HL-60/S4 treated with retinoic acid at 250 ng/mL for 4 days and 3 days (cell line): Measurements from ENCODE around the gene MAST4.

Experiments used
- in situ Hi-C: fragments of 300-500 bp; cut with MboI; formaldehyde crosslinking; loops from 2 replicates; pipeline ENCODE4 v1.7.0; 2022; ENCODE audit warnings: low sequenced_read_pairs

Gene MAST4

GRCh38 chr5:67142816-67143215 lies 546.6 kb downstream of the MAST4 start:
- in situ Hi-C loops, result no loop called here

GRCh38 chr5:67143549-67143948 lies 547.4 kb downstream of the MAST4 start:
- in situ Hi-C loops, result no loop called here

DNA sequence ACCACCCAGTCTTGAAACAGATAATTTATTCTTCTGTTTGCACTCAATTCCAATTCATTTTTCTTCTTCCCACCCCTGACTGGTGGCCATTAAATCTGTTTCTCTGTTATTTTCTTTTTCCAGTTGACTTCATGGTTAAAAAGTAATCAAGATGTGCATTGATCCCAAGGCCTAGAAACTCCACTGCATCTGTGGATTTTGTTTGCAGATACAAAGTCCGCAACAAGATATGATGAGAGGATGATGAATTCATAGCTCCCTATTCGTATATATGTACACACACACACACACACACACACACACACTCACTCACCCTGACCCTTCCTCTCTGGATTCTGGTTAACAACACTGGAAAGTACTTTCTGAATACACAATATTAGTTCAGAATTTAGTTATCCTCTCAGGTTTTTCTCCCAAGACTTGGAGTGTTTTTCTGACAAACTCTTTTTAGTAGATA lies 548.0 kb downstream of the MAST4 start:
- in situ Hi-C loops, result no loop called here

DNA sequence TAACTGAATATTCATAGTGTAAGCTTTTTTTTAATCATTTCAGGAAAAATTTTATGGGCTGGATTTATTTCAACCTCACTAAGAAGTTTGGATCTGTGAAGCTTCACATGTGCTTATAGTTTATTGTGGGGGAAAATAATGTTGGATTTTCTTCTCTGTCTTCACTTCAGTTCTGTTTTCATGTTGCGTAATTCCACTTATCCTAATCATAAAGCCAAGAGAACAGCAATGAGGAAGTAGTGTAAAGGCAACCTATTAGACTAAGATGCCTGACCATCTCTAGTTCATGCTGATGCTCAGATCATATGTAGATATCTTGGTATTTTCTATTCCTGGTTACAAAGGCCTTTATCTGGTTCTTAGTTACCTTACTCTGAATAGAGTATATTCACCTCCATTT lies 550.4 kb downstream of the MAST4 start:
- in situ Hi-C loops, result no loop called here

- in situ Hi-C loops, result no loop called here
Measured at GRCh38 chr5:67146981-67147380, 550.8 kb downstream of the MAST4 start.

GRCh38 chr5:67147760-67148159 lies 551.6 kb downstream of the MAST4 start:
- in situ Hi-C loops, result no loop called here

DNA sequence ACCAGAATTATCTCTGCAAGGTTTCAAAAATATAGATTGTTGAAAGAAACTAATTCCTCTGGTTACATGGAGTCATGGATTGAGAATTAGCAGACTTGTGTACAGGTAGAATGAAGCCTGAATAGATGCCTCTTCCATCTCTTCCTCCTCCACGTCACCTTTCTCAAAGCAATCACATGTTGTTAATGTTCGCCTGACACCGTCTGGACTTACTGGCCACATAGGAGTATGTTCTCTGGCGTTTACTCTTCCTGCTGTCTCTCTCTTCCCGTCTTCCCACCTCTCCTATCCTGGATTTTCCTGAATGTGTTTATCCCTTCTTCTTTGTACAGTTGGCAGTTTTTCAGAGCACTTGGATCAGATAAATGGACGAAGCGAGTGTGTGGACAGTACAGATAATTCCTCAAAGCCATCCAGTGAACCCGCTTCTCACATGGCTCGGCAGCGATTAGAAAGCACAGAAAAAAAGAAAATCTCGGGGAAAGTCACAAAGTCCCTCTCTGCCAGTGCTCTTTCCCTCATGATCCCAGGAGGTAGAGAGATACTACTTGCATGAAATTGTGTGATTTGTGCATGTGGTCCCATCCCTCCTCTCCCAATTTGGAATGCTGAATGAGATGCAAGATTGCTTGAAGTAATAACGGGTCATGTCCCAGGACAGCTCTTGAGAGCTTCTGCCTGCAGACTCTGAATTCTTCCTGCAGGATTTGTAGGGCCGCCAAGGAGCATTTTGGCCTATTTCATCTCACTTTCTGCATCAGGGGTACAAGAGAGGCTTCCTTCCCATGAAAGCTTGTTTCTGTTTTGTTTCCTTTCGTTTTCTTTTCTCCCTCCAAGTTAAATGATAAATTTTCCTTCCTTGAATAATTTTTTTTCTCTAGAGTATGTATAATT lies 553.1 kb downstream of the MAST4 start:
- in situ Hi-C loops, result no loop called here

DNA sequence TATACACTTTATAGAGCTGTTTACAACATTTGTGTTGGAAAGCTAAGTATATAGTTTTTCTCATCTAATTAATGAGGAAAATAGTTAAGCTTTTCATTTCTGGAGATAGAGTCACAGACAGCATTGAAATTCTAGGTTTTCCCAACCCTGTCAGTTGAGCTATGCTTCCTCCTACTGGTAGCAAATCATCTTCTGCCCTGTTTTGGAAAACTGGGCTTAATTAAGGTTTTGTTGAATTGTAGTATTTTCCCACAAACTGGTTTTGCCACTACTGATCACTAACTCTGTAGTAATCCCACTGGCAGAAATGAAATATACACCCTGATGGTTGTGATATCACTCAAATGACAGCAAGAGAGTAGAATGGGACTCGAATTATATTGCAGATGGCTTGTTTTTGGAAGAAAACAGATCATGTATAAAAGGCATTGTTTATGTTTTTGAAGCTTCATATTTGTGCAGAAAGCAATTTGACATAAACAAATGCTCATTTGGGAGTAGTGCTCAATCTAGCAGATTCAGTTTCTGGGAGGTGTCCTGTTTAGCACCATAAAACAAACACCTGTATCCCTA lies 553.8 kb downstream of the MAST4 start:
- in situ Hi-C loops, result loop anchor here (10.0 kb wide), 1 partner anchor 55 kb away; no protein-coding TSS in a partner anchor

GRCh38 chr5:67152400-67152799 lies 556.2 kb downstream of the MAST4 start:
- in situ Hi-C loops, result loop anchor here (10.0 kb wide), 1 partner anchor 52 kb away; no protein-coding TSS in a partner anchor

DNA sequence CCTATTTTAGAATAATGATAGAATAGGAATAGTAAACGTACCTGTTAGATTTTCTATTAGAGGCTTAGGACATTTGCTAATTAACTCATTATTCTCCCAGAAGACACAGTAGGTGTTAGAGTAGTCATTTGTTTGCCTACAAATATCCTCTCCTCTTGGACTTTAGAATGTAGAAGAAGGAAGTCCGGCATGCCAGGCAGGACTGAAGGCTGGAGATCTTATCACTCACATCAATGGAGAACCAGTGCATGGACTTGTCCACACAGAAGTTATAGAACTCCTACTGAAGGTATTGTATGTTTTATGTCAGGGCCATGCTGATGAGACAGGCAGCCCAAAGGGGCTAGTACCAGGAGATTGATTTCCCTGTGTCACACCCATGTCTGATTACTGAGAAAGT lies 557.1 kb downstream of the MAST4 start:
- in situ Hi-C loops, result loop anchor here (10.0 kb wide), 1 partner anchor 52 kb away; no protein-coding TSS in a partner anchor

DNA sequence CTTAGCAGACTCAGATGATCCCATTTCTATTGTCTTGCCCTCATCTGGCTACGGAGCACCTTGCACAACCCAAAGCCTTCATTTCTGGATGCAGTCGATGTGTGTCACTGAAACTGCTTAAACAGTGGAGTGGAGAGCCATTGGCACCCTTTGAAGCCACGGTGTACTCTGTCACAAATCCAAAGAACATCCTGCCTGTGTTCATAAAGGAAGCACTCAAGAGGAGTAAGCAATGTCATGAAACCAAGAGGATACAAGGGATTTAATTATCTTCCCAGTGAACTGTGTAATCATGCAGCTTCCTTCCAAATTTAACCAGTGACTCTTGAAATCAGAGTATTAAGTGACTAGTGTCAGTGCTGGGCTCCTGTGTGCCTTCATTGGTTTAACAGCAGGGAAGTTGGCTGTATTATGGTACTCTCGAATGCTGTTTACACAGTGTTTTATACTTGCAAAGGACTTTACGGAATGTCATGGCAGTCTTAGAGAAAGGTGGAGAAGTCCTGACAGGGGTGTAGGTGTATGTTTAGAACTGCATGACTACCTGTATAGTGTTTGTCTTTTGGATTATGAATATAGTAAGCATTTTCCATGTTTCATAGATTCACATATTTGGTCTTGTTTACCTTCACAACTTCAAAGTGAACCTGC lies 558.5 kb downstream of the MAST4 start:
- in situ Hi-C loops, result loop anchor here (10.0 kb wide), 1 partner anchor 50 kb away; no protein-coding TSS in a partner anchor

DNA sequence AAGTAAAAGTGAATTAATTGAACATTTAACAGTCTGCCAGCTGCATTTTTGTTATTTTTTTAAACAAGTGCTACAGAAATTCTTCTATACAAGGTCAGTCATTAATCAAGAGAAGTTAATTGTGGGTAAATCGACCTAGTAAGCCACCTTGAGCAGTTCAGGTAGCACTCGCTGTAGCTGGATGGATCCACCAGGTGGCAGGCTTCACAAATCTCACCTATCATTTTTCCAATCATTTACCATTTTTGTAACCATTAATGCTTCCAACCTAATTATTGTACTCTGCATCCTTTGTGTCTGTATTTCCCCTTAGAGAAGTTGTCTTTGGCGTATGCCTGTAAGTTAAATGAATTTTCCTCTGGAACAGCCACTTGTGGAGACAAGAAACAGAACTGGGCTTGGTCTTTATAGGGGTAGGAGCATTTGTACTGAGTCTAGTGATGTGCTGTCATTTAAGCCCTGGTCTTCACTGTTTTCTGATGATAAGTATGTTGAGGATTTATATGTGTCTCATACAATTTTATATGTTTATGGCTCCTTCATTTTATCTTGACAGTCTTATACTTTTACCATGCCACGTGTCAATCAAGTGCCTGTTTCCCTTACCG lies 560.9 kb downstream of the MAST4 start:
- in situ Hi-C loops, result loop anchor here (10.0 kb wide), 1 partner anchor 48 kb away; no protein-coding TSS in a partner anchor

- in situ Hi-C loops, result no loop called here
Measured at GRCh38 chr5:67160272-67160671, 564.1 kb downstream of the MAST4 start.

DNA sequence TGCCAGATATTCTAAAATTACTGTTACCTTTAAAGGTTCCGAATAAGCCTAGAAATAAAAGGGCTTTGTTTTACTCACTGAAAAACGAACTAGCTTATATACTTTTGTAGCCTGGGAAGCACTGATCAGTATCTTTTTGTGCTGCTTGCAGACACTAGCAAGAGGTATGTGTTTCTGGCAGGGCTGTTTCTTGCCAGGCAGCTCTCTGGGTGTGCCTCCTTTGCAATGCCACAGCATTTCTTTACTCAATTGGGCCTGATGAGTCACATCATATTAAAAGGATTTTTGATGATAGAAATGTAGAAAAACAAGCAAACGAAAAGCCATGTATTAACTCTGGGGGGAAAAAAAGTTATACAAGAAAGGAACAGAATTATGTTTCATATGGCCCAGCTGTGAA lies 564.8 kb downstream of the MAST4 start:
- in situ Hi-C loops, result no loop called here

DNA sequence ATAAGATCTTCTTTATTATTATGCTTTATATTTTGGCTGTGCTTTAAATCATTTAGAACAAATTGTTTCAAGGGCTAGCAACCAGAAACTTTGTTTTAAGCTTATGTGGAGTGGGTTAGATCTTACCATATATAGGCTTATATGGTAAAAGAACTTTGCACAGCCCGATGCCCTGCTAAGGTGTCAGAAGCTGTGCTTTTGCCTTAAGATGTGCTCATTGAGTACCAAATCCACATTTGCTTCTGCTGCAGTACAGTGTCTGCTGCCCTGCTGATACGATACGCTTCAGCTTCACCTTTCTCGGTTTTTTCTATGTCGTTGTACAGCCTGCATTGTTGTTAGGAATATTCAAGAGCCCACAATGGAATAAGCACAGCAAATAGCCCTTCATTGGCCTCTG lies 565.6 kb downstream of the MAST4 start:
- in situ Hi-C loops, result no loop called here

GRCh38 chr5:67163231-67163756 lies 567.1 kb downstream of the MAST4 start:
- in situ Hi-C loops, result no loop called here

DNA sequence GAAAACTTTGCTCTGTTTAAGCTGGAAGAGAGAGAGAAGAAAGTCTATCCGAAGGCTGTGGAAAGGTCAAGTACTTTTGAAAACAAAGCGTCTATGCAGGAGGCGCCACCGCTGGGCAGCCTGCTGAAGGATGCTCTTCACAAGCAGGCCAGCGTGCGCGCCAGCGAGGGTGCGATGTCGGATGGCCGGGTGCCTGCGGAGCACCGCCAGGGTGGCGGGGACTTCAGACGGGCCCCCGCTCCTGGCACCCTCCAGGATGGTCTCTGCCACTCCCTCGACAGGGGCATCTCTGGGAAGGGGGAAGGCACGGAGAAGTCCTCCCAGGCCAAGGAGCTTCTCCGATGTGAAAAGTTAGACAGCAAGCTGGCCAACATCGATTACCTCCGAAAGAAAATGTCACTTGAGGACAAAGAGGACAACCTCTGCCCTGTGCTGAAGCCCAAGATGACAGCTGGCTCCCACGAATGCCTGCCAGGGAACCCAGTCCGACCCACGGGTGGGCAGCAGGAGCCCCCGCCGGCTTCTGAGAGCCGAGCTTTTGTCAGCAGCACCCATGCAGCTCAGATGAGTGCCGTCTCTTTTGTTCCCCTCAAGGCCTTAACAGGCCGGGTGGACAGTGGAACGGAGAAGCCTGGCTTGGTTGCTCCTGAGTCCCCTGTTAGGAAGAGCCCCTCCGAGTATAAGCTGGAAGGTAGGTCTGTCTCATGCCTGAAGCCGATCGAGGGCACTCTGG lies 567.8 kb downstream of the MAST4 start:
- in situ Hi-C loops, result no loop called here

- in situ Hi-C loops, result no loop called here
Measured at GRCh38 chr5:67164856-67165525, 568.8 kb downstream of the MAST4 start.
